Adrenal gland (tissue), 5 donors: ENCODE measurements around the gene GCNT3.

ENCODE experiments used
- POLR2A ChIP-seq, 2 donors: fragments of 450-650 bp; IDR thresholded peaks; one replicate each; pipeline ENCODE4 v1.6.1; 2017; ENCODE audit warnings: antibody characterized with exemption in 2 of 2, mild to moderate bottlenecking in 2 of 2, moderate library complexity in 1 of 2
- TF ChIP-seq, protein P1 (sequence below), 6 experiments: fragments of 450-650 bp in 4 of 6; fragments of 200-600 bp in 2 of 6; sonication (generic) in 1 of 6; IDR thresholded peaks; 1 replicate in 5 of 6; 2 replicates in 1 of 6; pipeline versions ENCODE4 v1.5.1 to v1.8.0; 2016 to 2021; ENCODE audit warnings: antibody characterized with exemption in 6 of 6, mild to moderate bottlenecking in 2 of 6, moderate library complexity in 1 of 6
- donor health status: DM: no; HTN: no; CAD: no.

DNA sequence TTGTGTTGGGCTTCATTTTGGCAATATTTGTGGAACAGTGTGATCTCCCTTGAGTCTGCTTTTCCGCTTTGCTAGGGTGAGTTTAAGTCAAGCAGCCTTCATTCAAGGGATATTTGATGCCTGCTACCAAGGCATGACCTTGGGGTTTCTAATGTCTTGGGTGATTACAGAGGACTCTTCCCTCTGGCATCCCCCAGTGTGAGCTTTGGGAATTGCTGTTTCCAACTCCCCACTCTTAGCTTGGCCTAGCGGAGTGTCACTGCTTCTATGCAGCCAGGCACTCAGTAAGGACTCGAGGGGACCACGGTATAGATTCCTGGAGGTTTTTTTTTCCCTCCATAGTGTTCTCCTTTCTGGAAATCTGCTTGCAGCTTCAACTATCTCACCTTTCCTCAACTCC lies 21.1 kb downstream of the GCNT3 start:
- TF ChIP-seq, protein P1, sequence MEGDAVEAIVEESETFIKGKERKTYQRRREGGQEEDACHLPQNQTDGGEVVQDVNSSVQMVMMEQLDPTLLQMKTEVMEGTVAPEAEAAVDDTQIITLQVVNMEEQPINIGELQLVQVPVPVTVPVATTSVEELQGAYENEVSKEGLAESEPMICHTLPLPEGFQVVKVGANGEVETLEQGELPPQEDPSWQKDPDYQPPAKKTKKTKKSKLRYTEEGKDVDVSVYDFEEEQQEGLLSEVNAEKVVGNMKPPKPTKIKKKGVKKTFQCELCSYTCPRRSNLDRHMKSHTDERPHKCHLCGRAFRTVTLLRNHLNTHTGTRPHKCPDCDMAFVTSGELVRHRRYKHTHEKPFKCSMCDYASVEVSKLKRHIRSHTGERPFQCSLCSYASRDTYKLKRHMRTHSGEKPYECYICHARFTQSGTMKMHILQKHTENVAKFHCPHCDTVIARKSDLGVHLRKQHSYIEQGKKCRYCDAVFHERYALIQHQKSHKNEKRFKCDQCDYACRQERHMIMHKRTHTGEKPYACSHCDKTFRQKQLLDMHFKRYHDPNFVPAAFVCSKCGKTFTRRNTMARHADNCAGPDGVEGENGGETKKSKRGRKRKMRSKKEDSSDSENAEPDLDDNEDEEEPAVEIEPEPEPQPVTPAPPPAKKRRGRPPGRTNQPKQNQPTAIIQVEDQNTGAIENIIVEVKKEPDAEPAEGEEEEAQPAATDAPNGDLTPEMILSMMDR (IDR thresholded peaks at IDR 0.05), result peak; percentile 14 to 47 (median 38)
- TF ChIP-seq POLR2A (IDR thresholded peaks at IDR 0.05), result no peak
